Measurements from ENCODE around the gene GATA3.

DNA sequence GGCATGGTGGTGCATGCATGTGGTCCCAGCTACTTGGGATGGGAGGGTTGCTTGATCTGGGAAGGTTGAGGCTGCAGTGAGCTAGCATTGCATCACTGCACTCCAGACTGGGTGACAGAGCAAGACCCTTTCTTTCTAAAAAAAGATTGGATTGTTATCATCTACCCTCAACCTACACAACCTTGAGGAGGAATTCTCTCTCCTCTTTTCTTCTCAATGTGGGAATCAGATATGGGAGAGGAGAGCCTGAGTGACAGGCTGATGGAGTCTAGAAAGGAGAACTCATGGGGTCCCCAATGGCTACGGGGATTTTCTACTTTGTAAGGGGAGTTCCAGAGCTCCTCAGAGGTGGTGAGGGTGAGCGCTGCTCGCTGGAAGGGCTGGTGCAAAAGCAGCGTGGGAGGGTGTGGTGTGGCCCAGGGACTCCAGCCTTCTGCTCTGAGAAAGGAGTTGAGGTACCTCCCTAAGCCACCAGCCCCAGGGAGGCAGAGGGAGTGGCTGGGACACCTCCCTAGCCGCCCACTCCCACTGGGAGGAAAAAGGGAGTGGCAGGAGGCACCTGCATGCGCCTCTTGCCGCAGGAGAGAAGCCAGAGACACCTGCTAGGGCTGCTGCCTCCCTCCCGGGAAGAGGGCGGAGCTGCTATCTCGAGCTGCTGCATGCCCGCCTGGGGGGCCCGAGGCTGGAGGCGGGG lies 48.4 kb downstream of the GATA3 start:
- no peak for TF ChIP-seq EZH2 (IDR thresholded peaks at IDR 0.05; ENCODE audit: insufficient read depth, poor library complexity, severe bottlenecking)
- TF ChIP-seq EZH2phosphoT487 (IDR thresholded peaks at IDR 0.05; ENCODE audit: insufficient read depth, low read depth): no peak

Measured in GM23248 (cell line).